GM06990 (cell line): ENCODE data around the gene TNFRSF8.
A peak's percentile ranks its signal among the peaks of the same experiment; 100 is the strongest.

Source experiments
- DNase-seq: peaks from one replicate; pipeline ENCODE4 v3.0.0-alpha.2; 2011; ENCODE audit not compliant: insufficient read length; ENCODE audit errors: extremely low read depth
- H3K27me3 ChIP-seq: replicated peaks from 2 replicates; pipeline ENCODE4 v1.6.0; 2011; ENCODE audit warnings: low read length; ENCODE audit not compliant: control insufficient read depth, insufficient read depth
- H3K36me3 ChIP-seq: 2 replicates; pipeline ENCODE4 v1.5.1; 2011; ENCODE audit warnings: low read length; ENCODE audit not compliant: control insufficient read depth, insufficient read depth
- H3K4me3 ChIP-seq: replicated peaks from 2 replicates; pipeline ENCODE4 v1.5.1; 2011; ENCODE audit warnings: low read depth, mild to moderate bottlenecking, control low read depth, low read length
- CTCF ChIP-seq: IDR thresholded peaks from 2 replicates; pipeline ENCODE4 v1.5.1; 2011; ENCODE audit warnings: low read length, control low read depth, mild to moderate bottlenecking, inconsistent platforms; ENCODE audit not compliant: insufficient read depth, poor library complexity, severe bottlenecking

The TNFRSF8 gene

GRCh38 chr1:12056331-12056841 lies 6.7 kb upstream of the TNFRSF8 start:
- peak; percentile 73 for DNase-seq
- Histone ChIP-seq H3K36me3 (no peaks in the 10 kb centered on the region), H3K4me3 (no peak overlapping the region), H3K27me3 (no peaks in the 10 kb centered on the region)
- no peak for TF ChIP-seq CTCF

GRCh38 chr1:12057382-12057781 lies 5.7 kb upstream of the TNFRSF8 start:
- H3K36me3 ChIP-seq, result no peaks in the 10 kb centered on the region
- DNase-seq, result no peak
- no peak for TF ChIP-seq CTCF

GRCh38 chr1:12057940-12058687 lies 5.0 kb upstream of the TNFRSF8 start:
- H3K27me3 ChIP-seq, result no peaks in the 10 kb centered on the region
- TF ChIP-seq CTCF, result no peak

More at GRCh38 chr1:12057382-12057781, 5.7 kb upstream of the TNFRSF8 start:
- Histone ChIP-seq H3K27me3 (no peaks in the 10 kb centered on the region), H3K4me3 (no peak overlapping the region)

GRCh38 chr1:12059226-12059625 lies 3.9 kb upstream of the TNFRSF8 start:
- H3K27me3 ChIP-seq, result no peaks in the 10 kb centered on the region
- no peak for DNase-seq
- H3K4me3 ChIP-seq, result no peak overlapping the region
- TF ChIP-seq CTCF, result no peak
- no peaks in the 10 kb centered on the region for H3K36me3 ChIP-seq

More at GRCh38 chr1:12057940-12058687, 5.0 kb upstream of the TNFRSF8 start:
- no peaks in the 10 kb centered on the region for H3K36me3 ChIP-seq
- DNase-seq, result no peak
- no peak overlapping the region for H3K4me3 ChIP-seq

GRCh38 chr1:12059722-12060464 lies 3.2 kb upstream of the TNFRSF8 start:
- Histone ChIP-seq H3K36me3 (no peaks in the 10 kb centered on the region), H3K4me3 (no peak overlapping the region), H3K27me3 (no peaks in the 10 kb centered on the region)
- DNase-seq, result peak; percentile 70
- TF ChIP-seq CTCF, result no peak
